ENCODE data around the gene RERE.
A peak's percentile ranks its signal among the peaks of the same experiment; 100 is the strongest.

RERE gene

DNA sequence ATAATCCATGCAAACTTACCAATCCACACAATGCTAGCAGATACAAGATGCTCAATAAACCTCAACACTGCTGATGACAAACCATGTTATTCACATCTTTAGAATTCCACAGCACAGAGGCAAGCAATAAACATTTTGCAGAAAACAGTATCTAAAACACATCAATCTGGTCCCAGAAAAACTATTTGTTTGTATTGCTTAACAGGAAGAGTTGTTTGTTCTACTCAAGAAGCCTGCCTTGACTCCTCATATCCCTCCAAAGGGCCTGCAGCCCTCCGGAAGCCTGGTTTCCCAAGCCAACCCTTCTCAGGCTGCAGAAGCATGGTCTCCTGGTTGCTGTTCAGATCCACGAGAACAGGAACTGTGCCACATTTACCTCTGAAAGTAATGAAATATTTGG, 139.7 kb downstream of the RERE start:
- Mint-ChIP-seq H3K4me1 (ENCODE audit: low read depth) (peaks cover 12% of the 10 kb centered on the region), H3K27ac (no peak overlapping the region), H3K27me3 (no peaks in the 10 kb centered on the region), H3K4me3 (no peak overlapping the region), H3K36me3 (peaks cover 4% of the 10 kb centered on the region), H3K9me3 (ENCODE audit: low read depth) (no peaks in the 10 kb centered on the region)

DNA sequence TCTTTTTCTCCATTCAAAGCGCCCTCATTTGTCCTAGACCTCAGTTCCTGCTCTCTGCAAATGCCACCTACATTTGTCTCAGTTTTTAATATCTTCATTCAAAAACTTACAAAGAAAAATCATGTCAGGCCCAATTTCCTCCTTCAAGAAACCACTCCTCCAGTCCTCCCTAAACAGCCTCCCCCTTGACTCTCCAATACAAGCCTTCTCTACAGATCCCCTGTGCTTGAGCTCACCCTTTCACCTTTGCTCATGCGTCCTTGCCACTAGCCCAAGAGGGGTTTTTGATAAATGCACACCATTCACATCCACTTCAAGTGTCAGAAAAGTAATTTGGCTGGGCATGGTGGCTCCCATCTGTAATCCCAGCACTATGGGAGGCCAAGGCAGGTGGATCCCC, 140.6 kb downstream of the RERE start:
- Mint-ChIP-seq H3K4me1 (ENCODE audit: low read depth) (peaks cover 16% of the 10 kb centered on the region), H3K9me3 (ENCODE audit: low read depth) (no peaks in the 10 kb centered on the region), H3K36me3 (peaks cover 4% of the 10 kb centered on the region), H3K4me3 (no peak overlapping the region), H3K27me3 (no peaks in the 10 kb centered on the region), H3K27ac (no peak overlapping the region)

DNA sequence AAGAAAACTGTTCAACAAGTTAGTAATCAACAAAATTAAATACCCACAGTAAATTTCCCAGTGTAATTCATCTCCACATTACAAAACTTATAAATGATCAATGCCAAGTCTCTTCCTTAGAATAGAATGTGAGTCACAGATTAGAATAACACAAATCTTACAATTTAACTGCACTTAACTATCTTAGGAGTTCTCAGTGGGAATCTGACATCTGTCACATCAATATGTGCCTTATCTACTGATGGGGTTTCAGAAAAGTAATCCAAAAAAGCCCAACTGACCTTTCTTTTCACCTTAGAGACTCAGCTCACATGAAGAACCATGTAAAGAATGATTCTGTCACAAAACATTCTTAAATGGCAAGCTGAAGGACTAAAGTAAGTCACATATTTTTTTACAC, 141.4 kb downstream of the RERE start:
- Mint-ChIP-seq H3K27me3 (no peaks in the 10 kb centered on the region), H3K36me3 (peaks cover 4% of the 10 kb centered on the region), H3K27ac (peak overlapping the region; percentile 24), H3K4me3 (no peak overlapping the region), H3K4me1 (ENCODE audit: low read depth) (peaks cover 21% of the 10 kb centered on the region), H3K9me3 (ENCODE audit: low read depth) (no peaks in the 10 kb centered on the region)

DNA sequence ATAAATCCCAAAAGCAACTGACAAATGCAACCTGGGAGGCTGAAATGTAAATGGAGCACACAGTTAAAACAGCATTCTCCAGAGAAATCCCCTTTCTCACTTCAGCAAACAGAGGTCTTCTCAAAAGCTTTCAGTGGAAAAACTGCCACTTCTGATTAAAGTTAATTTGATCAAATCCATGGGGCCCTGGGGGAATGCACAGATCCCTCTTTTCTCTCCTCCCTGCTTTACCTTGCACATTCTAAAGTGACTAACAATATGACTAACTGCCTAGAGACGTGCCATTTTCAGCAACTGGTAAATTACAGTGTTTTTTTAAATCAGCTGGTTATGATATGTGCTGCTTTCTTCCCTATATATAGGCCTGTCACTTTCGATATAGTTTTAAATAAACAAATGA, 142.5 kb downstream of the RERE start:
- peaks cover 4% of the 10 kb centered on the region for H3K36me3 Mint-ChIP-seq
- H3K4me1 Mint-ChIP-seq (ENCODE audit: low read depth), result peaks cover 33% of the 10 kb centered on the region
- H3K27ac Mint-ChIP-seq, result no peak overlapping the region
- H3K9me3 Mint-ChIP-seq (ENCODE audit: low read depth), result no peaks in the 10 kb centered on the region
- no peak overlapping the region for H3K4me3 Mint-ChIP-seq
- H3K27me3 Mint-ChIP-seq, result no peaks in the 10 kb centered on the region

DNA sequence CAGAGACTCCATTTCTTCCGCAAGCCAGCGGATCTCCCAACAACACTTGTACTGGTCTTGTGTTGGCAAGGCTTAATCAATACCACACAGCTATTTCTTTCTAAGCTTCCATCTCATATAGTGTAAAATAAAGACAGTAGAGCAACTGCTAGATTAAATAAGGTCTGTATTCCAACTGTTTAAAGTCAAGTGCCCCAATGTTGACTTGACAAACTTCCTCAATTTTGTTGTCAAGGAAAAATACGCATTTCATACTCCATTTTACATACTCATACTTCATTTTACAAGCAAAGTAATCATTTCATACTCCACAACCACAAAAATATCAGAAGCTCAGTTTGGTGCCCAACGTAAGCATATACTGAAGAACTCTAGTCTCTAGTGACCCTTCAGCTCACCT, 143.0 kb downstream of the RERE start:
- H3K27me3 Mint-ChIP-seq, result no peaks in the 10 kb centered on the region
- no peak overlapping the region for H3K4me3 Mint-ChIP-seq
- peaks cover 4% of the 10 kb centered on the region for H3K36me3 Mint-ChIP-seq
- peaks cover 37% of the 10 kb centered on the region for H3K4me1 Mint-ChIP-seq (ENCODE audit: low read depth)
- H3K27ac Mint-ChIP-seq, result no peak overlapping the region
- no peaks in the 10 kb centered on the region for H3K9me3 Mint-ChIP-seq (ENCODE audit: low read depth)

DNA sequence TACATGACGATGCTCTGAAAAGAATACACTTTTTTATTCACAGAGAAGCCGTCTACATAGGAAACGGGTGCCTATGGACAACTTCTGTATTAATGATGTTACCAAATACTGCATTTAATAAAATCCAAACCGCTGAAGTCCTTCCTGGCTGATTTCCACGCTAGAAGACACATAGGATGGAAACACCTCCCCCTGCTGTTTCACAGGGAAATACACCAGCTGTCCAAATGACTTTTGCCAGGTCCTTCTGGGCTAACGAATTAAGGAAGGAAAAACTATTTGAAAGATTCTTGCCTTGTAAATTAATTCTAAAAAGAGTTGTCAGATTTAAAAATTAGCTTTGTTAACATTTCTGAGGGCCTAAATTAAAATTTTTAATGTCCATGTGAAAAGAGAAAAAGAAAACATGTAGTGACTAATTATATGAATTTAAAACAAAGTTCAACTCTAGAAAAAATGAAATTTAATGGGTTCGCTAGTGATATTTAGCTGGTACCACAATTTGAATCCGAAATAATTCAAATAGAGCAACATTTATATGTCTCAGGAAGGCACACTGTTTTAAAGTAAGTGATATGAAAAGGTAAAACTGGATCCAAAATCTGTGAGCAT, 146.0 kb downstream of the RERE start:
- H3K27ac Mint-ChIP-seq, result peak overlapping the region; percentile 56
- H3K27me3 Mint-ChIP-seq, result no peaks in the 10 kb centered on the region
- H3K4me1 Mint-ChIP-seq (ENCODE audit: low read depth), result peaks cover 42% of the 10 kb centered on the region
- no peak overlapping the region for H3K4me3 Mint-ChIP-seq
- no peaks in the 10 kb centered on the region for H3K36me3 Mint-ChIP-seq
- H3K9me3 Mint-ChIP-seq (ENCODE audit: low read depth), result no peaks in the 10 kb centered on the region

DNA sequence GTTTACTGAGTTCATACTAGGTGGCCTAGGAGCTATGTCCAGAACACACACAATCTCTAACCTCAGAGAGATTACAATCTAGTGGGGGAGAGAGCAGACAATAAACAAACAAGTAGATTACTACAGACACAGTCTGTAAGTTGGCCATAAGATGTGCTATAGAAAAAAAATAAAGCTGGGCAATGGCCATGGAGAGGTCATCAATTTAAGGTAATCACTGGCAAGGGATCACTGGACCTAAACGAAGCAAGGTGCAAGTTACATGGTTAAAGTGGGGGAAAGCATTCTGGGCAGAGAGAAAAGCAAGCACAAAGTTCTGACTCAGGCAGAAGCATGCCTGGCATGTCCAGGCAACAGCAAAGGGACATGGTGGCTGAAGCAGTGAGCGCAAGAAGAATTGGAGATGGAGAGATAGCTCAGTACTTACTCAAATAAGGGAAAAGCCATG, 147.0 kb downstream of the RERE start:
- H3K4me3 Mint-ChIP-seq, result no peak overlapping the region
- H3K4me1 Mint-ChIP-seq (ENCODE audit: low read depth), result peaks cover 42% of the 10 kb centered on the region
- no peaks in the 10 kb centered on the region for H3K27me3 Mint-ChIP-seq
- no peaks in the 10 kb centered on the region for H3K9me3 Mint-ChIP-seq (ENCODE audit: low read depth)
- H3K36me3 Mint-ChIP-seq, result no peaks in the 10 kb centered on the region
- H3K27ac Mint-ChIP-seq, result no peak overlapping the region

DNA sequence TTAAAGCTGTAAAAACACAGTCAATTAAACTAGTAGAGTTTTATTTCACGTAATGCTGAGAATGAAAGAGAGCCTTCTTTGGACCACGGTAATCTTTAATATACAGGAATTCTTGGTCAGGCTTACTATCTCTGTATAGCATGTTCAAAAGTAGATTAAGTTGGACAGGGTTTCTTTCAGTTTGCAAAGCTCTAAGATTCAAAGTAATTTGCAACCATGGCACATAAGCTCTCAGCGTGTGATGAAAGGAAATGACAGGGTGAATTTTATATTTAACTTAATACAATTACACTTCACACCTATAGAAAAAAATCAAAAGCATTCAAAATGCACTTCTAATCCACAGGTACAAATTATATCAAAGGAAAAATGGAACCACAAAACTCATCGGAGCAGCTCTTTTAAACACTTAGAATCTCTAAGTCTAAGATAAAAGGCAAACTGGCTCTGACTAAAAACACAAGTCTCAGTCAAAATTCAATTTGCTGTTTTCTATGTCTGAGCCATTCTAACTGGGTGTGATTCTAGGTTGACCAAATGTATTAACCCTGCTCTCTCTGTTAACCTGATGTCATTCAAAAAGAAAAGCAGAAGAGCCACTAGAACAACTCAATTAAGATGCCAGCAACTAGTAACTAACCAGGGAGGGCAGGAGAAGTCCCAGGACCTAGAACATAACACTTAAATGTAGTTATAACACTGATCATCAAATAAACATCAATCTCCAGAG, 147.7 kb downstream of the RERE start:
- Mint-ChIP-seq H3K9me3 (ENCODE audit: low read depth) (no peaks in the 10 kb centered on the region), H3K27me3 (no peaks in the 10 kb centered on the region), H3K4me3 (no peak overlapping the region), H3K4me1 (ENCODE audit: low read depth) (peaks cover 40% of the 10 kb centered on the region), H3K27ac (peak overlapping the region; percentile 37), H3K36me3 (no peaks in the 10 kb centered on the region)

DNA sequence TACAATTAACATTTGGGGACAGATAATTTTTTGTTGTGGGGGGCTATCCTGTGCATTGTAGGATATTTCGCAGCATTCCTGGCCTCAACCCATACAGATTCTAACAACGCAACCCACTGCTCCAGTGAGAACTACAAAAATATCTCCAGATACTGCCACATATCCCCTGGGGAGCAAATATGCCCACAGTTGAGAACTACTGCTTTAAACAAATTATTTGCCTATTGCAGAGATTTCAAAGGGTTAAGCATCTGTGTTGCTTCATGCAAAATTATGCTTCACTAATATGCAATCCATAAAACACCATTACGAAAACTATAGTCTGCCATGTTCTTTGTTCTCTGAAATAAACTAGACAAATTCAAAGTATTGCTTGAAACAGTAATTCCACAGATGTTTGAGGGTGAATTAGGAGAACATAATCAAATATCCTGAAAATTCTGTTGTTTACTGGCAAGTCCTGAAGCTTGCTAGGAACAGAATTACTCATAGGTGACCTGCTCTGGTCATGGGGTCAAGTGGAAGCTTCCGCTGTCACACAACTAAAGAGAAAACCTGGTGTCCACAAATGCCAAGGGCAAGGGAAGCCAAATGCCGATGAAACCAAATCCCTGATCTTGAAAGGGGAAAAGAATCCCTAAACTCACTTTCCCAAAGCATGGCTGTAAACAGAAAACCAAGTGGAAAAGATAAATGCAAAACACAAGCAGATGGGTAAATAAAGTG, 149.4 kb downstream of the RERE start:
- no peaks in the 10 kb centered on the region for H3K27me3 Mint-ChIP-seq
- no peak overlapping the region for H3K4me3 Mint-ChIP-seq
- no peaks in the 10 kb centered on the region for H3K36me3 Mint-ChIP-seq
- H3K4me1 Mint-ChIP-seq (ENCODE audit: low read depth), result peaks cover 38% of the 10 kb centered on the region
- H3K9me3 Mint-ChIP-seq (ENCODE audit: low read depth), result no peaks in the 10 kb centered on the region
- no peak overlapping the region for H3K27ac Mint-ChIP-seq

DNA sequence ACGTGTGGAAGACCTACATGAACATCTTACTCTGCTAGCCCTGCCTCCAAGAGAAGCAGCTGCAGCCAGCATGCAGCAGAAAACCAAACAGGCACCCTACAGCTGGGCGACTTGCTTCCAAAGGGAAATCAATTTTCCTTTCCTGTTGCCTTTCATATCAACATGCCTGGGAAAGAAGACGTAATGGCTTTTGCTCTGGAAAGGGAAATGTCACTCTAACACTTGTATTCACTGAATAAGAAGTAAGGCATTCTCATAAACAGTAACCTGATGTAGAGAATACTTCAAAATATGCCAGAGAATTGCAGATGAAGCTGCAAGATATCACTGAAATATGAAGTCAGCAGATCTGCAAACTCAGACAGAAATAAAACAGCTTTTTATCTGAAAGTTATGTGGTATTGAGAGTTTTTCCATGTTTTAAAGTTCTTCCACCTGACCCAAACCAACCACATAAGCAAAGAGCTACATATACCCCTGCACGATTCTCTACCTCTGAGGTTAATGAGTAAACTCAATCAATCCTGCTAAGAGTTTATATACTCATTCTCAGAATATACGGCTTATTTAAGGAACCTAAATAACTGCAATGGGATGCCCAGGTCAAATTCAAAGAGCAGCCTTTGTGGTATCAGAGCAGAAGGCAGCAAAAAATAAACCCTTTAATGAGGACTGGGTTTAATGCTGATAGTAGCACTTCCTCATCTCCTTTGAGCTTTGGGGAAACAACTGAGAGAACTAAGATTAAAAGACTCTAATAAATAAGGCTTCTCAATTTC, 150.9 kb downstream of the RERE start:
- H3K27me3 Mint-ChIP-seq, result no peaks in the 10 kb centered on the region
- H3K4me1 Mint-ChIP-seq (ENCODE audit: low read depth), result peaks cover 32% of the 10 kb centered on the region
- no peaks in the 10 kb centered on the region for H3K9me3 Mint-ChIP-seq (ENCODE audit: low read depth)
- no peaks in the 10 kb centered on the region for H3K36me3 Mint-ChIP-seq
- no peak overlapping the region for H3K4me3 Mint-ChIP-seq
- H3K27ac Mint-ChIP-seq, result no peak overlapping the region

DNA sequence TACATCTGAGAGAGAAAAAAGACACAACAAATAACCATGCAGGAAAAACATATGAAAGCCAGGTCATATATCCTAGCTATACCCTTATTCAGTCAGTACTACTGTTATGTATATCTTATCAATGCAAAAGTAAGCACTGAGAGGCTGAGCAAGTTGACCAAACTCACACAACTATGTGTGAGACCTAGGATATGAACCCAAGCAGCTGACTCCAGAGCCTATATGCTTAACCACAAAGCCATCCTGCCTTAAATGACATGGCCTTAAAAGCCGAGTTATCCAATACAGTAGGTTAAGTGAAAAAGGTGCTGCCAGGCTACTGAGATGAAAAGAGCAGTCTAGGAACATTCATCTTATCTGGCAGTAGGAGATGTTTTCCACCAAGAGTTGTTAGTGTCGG, 151.6 kb downstream of the RERE start:
- no peaks in the 10 kb centered on the region for H3K27me3 Mint-ChIP-seq
- no peaks in the 10 kb centered on the region for H3K9me3 Mint-ChIP-seq (ENCODE audit: low read depth)
- no peak overlapping the region for H3K4me3 Mint-ChIP-seq
- H3K27ac Mint-ChIP-seq, result no peak overlapping the region
- H3K4me1 Mint-ChIP-seq (ENCODE audit: low read depth), result peaks cover 26% of the 10 kb centered on the region
- H3K36me3 Mint-ChIP-seq, result no peaks in the 10 kb centered on the region

DNA sequence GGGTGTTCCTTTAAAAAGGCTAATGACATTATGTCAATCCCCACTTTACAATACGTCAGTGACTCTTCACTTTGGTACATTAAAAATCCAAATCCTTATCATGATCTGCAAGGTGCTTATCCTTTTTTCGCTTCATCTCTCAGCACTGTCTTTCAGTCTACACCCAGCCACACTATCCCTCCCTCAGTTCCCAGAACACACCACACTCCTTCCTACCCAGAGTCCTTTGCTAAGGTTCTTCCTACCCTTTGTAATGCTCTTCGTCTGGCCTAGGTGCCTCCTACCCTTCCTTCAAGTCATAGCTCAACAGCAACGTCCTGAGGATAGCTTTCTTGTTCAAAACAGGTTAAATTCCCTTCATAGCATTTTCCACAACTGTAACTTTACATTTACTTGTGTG, 152.6 kb downstream of the RERE start:
- Mint-ChIP-seq H3K4me3 (no peak overlapping the region), H3K27ac (no peak overlapping the region), H3K36me3 (no peaks in the 10 kb centered on the region), H3K4me1 (ENCODE audit: low read depth) (peaks cover 16% of the 10 kb centered on the region), H3K9me3 (ENCODE audit: low read depth) (no peaks in the 10 kb centered on the region), H3K27me3 (no peaks in the 10 kb centered on the region)

DNA sequence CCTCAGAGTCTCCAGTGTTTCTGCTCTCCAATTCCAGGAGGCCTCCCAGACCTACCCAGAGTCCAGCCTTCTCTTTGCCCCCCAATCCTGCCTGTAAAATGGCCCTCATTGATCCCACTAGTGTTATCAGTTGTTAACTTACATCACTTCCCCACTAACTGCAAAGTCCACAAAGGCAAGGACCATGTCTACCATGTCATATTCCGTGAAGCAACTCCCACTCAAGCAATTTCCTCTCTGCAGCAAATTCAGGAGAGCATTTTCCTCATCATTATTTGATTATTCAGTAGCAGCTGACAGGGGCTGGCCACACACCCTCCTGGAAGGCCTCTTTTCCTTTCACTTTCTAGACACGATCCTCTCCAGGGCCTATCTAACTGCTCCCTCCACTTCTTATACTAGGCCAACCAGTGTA, 153.5 kb downstream of the RERE start:
- peaks cover 11% of the 10 kb centered on the region for H3K4me1 Mint-ChIP-seq (ENCODE audit: low read depth)
- no peaks in the 10 kb centered on the region for H3K27me3 Mint-ChIP-seq
- H3K4me3 Mint-ChIP-seq, result no peak overlapping the region
- no peaks in the 10 kb centered on the region for H3K9me3 Mint-ChIP-seq (ENCODE audit: low read depth)
- no peaks in the 10 kb centered on the region for H3K36me3 Mint-ChIP-seq
- H3K27ac Mint-ChIP-seq, result no peak overlapping the region

DNA sequence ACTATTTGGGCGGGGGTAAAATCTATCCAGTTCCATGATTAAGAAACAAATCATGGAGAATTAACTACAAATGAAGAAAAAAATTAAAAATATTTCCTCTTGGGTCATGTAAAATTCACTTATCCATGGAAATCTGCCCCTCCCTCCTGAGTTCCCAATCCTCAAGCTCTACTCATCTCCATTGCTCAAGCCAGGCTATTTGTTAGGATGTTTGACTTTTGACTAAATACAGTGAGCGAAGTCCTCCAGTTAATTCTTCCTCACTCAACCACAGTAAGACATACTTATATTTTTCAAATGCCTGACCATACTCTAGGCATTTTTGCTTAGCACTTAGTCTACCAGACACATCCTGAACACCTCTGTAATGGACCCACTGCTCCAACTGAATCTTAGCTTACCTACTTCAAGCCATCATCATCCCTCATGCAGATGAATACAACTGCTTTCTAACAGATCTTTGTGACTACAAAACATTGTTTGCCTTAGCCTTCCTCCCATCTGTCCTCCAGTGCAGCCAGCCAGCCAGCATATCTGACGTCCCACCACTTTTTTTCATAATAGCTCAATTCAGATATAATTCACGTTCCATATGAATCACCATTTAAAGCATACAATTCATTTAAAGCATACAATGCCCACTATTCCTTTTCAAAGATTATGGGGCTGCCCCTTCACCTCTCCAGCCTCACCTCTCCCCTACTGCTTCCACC, 154.2 kb downstream of the RERE start:
- Mint-ChIP-seq H3K27me3 (no peaks in the 10 kb centered on the region), H3K4me1 (ENCODE audit: low read depth) (peaks cover 9% of the 10 kb centered on the region), H3K4me3 (no peak overlapping the region), H3K36me3 (no peaks in the 10 kb centered on the region), H3K9me3 (ENCODE audit: low read depth) (no peaks in the 10 kb centered on the region), H3K27ac (no peak overlapping the region)

Measured in activated naive CD8-positive, alpha-beta T cell (primary cell).